SK-N-MC (cell line): ENCODE results near the gene WDFY4.

Source experiments
- EZH2 ChIP-seq: fragments of 200-600 bp; sonication (generic); IDR thresholded peaks from one replicate; pipeline ENCODE4 v1.6.1; 2017; ENCODE audit warnings: antibody characterized with exemption
- FOXP2 ChIP-seq: optimal IDR thresholded peaks from 2 replicates; pipeline ENCODE3; 2011; ENCODE audit warnings: mild to moderate bottlenecking, moderate library complexity; ENCODE audit not compliant: insufficient read depth; ENCODE audit errors: extremely low read length, control extremely low read depth
- POLR2AphosphoS5 ChIP-seq: IDR thresholded peaks from 2 replicates; pipeline ENCODE4 v1.6.1; 2012; ENCODE audit warnings: mild to moderate bottlenecking, low read depth, low read length, borderline replicate concordance

GRCh38 chr10:48780341-48780740, 95.7 kb downstream of the WDFY4 start:
- TF ChIP-seq POLR2AphosphoS5 = no peak
- no peak for TF ChIP-seq EZH2
- no peak for TF ChIP-seq FOXP2
